Smooth muscle cell (in vitro differentiated cells): ENCODE data around the gene CCDC90B. TPM values are rescaled to one million over a fixed set of nuclear protein-coding genes. Genes with fewer than 3 reads are reported as not detected.

Experiments used
- DNase-seq: peaks from one replicate; lab custom pipeline; 2025; ENCODE audit not compliant: unreplicated experiment; lab: John Stamatoyannopoulos, UW
- H2AFZ ChIP-seq: fragments of 200-600 bp; sonication (generic); 2 replicates; pipeline ENCODE4 v1.6.0; 2016; ENCODE audit warnings: antibody characterized with exemption, low read depth, mild to moderate bottlenecking
- H3F3A ChIP-seq: fragments of 200-600 bp; sonication (generic); 2 replicates; pipeline ENCODE4 v1.6.0; 2017; ENCODE audit warnings: antibody characterized with exemption, low read depth
- H3K27ac ChIP-seq: fragments of 200-600 bp; sonication (generic); 2 replicates; pipeline ENCODE4 v1.5.1; 2016; ENCODE audit warnings: low read depth, mild to moderate bottlenecking
- H3K27me3 ChIP-seq: fragments of 200-600 bp; sonication (generic); 2 replicates; pipeline ENCODE4 v1.6.1; 2016; ENCODE audit warnings: low read depth, mild to moderate bottlenecking
- H3K36me3 ChIP-seq: fragments of 200-600 bp; sonication (generic); 2 replicates; pipeline ENCODE4 v1.5.1; 2016; ENCODE audit warnings: low read depth
- H3K4me1 ChIP-seq: fragments of 200-600 bp; sonication (generic); 2 replicates; pipeline ENCODE4 v1.5.1; 2016; ENCODE audit warnings: low read depth
- H3K4me2 ChIP-seq: fragments of 200-600 bp; sonication (generic); 2 replicates; pipeline ENCODE4 v1.6.0; 2016; ENCODE audit warnings: mild to moderate bottlenecking
- H3K4me3 ChIP-seq: fragments of 200-600 bp; sonication (generic); 2 replicates; pipeline ENCODE4 v1.5.1; 2016; ENCODE audit warnings: mild to moderate bottlenecking
- H3K79me2 ChIP-seq: fragments of 200-600 bp; sonication (generic); 2 replicates; pipeline ENCODE4 v1.6.0; 2016; ENCODE audit warnings: low read depth, mild to moderate bottlenecking
- H3K9ac ChIP-seq: fragments of 200-600 bp; sonication (generic); 2 replicates; pipeline ENCODE4 v1.6.0; 2016; ENCODE audit warnings: low read depth
- H3K9me3 ChIP-seq: fragments of 200-600 bp; sonication (generic); replicated peaks from 2 replicates; pipeline ENCODE4 v1.5.1; 2016; ENCODE audit warnings: low read depth
- H4K20me1 ChIP-seq: fragments of 200-600 bp; sonication (generic); 2 replicates; pipeline ENCODE4 v1.6.0; 2016; ENCODE audit warnings: low read depth
- CTCF ChIP-seq: fragments of 200-600 bp; sonication (generic); IDR thresholded peaks from 2 replicates; pipeline ENCODE4 v1.5.1; 2017; ENCODE audit warnings: borderline replicate concordance, mild to moderate bottlenecking, antibody characterized with exemption; ENCODE audit not compliant: insufficient read depth, poor library complexity, severe bottlenecking
- WGBS: methylation state at CpG from one replicate; pipeline ENCODE4 v1.1.7; 2016; ENCODE audit warnings: low lambda C conversion rate; 5-methylcytosine and 5-hydroxymethylcytosine counted together
- polyA plus RNA-seq: library from polyadenylated mRNA; unstranded; fragments of >200 nt; fragmentation: Nextera tagmentation; extraction: Ambion mirVana; gene quantifications from 2 replicates; pipeline ENCODE4 v1.2.1, GENCODE V29; 2016
- total RNA-seq: library from RNA; depleted of rRNA; stranded (reverse); fragments of >200 nt; gene quantifications from 2 replicates; pipeline ENCODE4 v1.2.3, GENCODE V29; 2014

Gene CCDC90B
- total RNA-seq, result 60.2 and 91.1 TPM in 2 replicates
- 79.2 and 86.4 TPM in 2 replicates for polyA plus RNA-seq

- under 1% methylated on average over 54 of the region's 55 CpGs for WGBS
Measured at GRCh38 chr11:83285771-83286528, at the start of gene CCDC90B. TSS of gene CCDC90B (minus strand) at chr11:83286367. CDS start at chr11:83285972, 395 bp downstream.

GRCh38 chr11:83335446-83336070, 49.4 kb upstream of the CCDC90B start:
- Histone ChIP-seq H3K79me2 (no peaks in the 10 kb centered on the region), H3K9me3 (no peaks in the 10 kb centered on the region), H3K9ac (no peak overlapping the region), H2AFZ (no peak overlapping the region), H3K4me2 (no peak overlapping the region), H4K20me1 (no peaks in the 10 kb centered on the region), H3K4me3 (no peak overlapping the region), H3K27me3 (no peaks in the 10 kb centered on the region), H3K27ac (no peak overlapping the region), H3K36me3 (no peaks in the 10 kb centered on the region), H3K4me1 (no peaks in the 10 kb centered on the region), H3F3A (no peaks in the 10 kb centered on the region)
- 93% methylated on average over 4 of the region's 4 CpGs for WGBS
- no peak for TF ChIP-seq CTCF
- no peak for DNase-seq

More at GRCh38 chr11:83285771-83286528, at the start of gene CCDC90B:
- Histone ChIP-seq H3K4me1 (peaks cover 20% of the 10 kb centered on the region), H3K9ac (peak within 1 kb of the TSS; percentile 92), H3K27me3 (no peaks in the 10 kb centered on the region), H3F3A (peaks cover 6% of the 10 kb centered on the region), H3K36me3 (no peaks in the 10 kb centered on the region), H3K4me2 (peak within 1 kb of the TSS; percentile 95), H3K4me3 (peak within 1 kb of the TSS; percentile 84), H3K9me3 (no peaks in the 10 kb centered on the region), H2AFZ (peak within 1 kb of the TSS; percentile 92), H3K79me2 (peaks cover 38% of the 10 kb centered on the region), H3K27ac (peak within 1 kb of the TSS; percentile 94), H4K20me1 (no peaks in the 10 kb centered on the region)
- peak; percentile 24 for TF ChIP-seq CTCF
- peak; percentile 95 for DNase-seq

GRCh38 chr11:83330303-83330702, 44.1 kb upstream of the CCDC90B start:
- H3K27me3 ChIP-seq, result no peaks in the 10 kb centered on the region
- no peak for TF ChIP-seq CTCF
- DNase-seq, result no peak

GRCh38 chr11:83326326-83326725, 40.2 kb upstream of the CCDC90B start:
- Histone ChIP-seq H3K9ac (no peak overlapping the region), H3K79me2 (no peaks in the 10 kb centered on the region), H4K20me1 (no peaks in the 10 kb centered on the region), H2AFZ (no peak overlapping the region), H3F3A (no peaks in the 10 kb centered on the region), H3K27me3 (no peaks in the 10 kb centered on the region), H3K36me3 (no peaks in the 10 kb centered on the region), H3K4me2 (no peak overlapping the region), H3K4me1 (no peaks in the 10 kb centered on the region), H3K4me3 (no peak overlapping the region), H3K27ac (no peak overlapping the region), H3K9me3 (no peaks in the 10 kb centered on the region)
- WGBS, result 85% methylated on average over 1 of the region's 1 CpG
- no peak for DNase-seq
- no peak for TF ChIP-seq CTCF

More at GRCh38 chr11:83330303-83330702, 44.1 kb upstream of the CCDC90B start:
- H3K36me3 ChIP-seq, result no peaks in the 10 kb centered on the region
- no peak overlapping the region for H3K4me2 ChIP-seq
- H3K4me3 ChIP-seq, result no peak overlapping the region
- no peaks in the 10 kb centered on the region for H3K79me2 ChIP-seq
- H2AFZ ChIP-seq, result no peak overlapping the region
- no peaks in the 10 kb centered on the region for H4K20me1 ChIP-seq
- 96% methylated on average over 2 of the region's 2 CpGs for WGBS
- H3K9ac ChIP-seq, result no peak overlapping the region
- H3K4me1 ChIP-seq, result no peaks in the 10 kb centered on the region
- H3K27ac ChIP-seq, result no peak overlapping the region
- H3F3A ChIP-seq, result no peaks in the 10 kb centered on the region
- H3K9me3 ChIP-seq, result no peaks in the 10 kb centered on the region
